Ascending aorta (tissue), 2 donors: Measurements from ENCODE around the gene REEP6. TPM values are rescaled to one million over a fixed set of nuclear protein-coding genes. Genes with fewer than 3 reads are reported as not detected.

Source experiments
- DNase-seq, 2 donors: peaks; one replicate each; pipeline ENCODE4 v3.0.0-alpha.2; 2019; ENCODE audit warnings: low spot score in 2 of 2
- H3K27ac ChIP-seq, 2 donors: fragments of 200-600 bp; sonication (generic); one replicate each; pipeline ENCODE4 v1.5.1; 2016 to 2017; ENCODE audit warnings: mild to moderate bottlenecking in 1 of 2
- H3K27me3 ChIP-seq: fragments of 200-600 bp; sonication (generic); one replicate; pipeline ENCODE4 v1.5.1; 2017
- H3K36me3 ChIP-seq, 2 donors: fragments of 200-600 bp; sonication (generic); one replicate each; pipeline ENCODE4 v1.5.1; 2016
- H3K4me1 ChIP-seq, 2 donors: fragments of 200-600 bp; sonication (generic); one replicate each; pipeline ENCODE4 v1.5.1; 2016 to 2017; ENCODE audit warnings: mild to moderate bottlenecking in 1 of 2
- H3K4me3 ChIP-seq, 2 donors: fragments of 200-600 bp; sonication (generic); one replicate each; pipeline ENCODE4 v1.5.1; 2016 to 2017; ENCODE audit warnings: mild to moderate bottlenecking in 1 of 2
- H3K9me3 ChIP-seq, 2 donors: fragments of 200-600 bp; sonication (generic); one replicate each; pipeline ENCODE4 v1.5.1; 2016
- intact Hi-C: fragments of 100-400 bp; cut with DNase I; formaldehyde crosslinking; loops from one replicate; pipeline ENCODE4 v1.15.1; 2023
- total RNA-seq: library from RNA; depleted of rRNA; stranded (reverse); fragments of >200 nt; gene quantifications from one replicate; pipeline ENCODE4 v1.1.0, GENCODE V29; 2016
- TF ChIP-seq, protein P1 (sequence below), 3 experiments: fragments of 200-600 bp in 2 of 3; fragments of 450-650 bp in 1 of 3; sonication (generic) in 2 of 3; IDR thresholded peaks; one replicate each; pipeline ENCODE4 v1.5.1; 2016 to 2019; ENCODE audit warnings: antibody characterized with exemption in 3 of 3, mild to moderate bottlenecking in 1 of 3, moderate library complexity in 1 of 3

REEP6 gene
- total RNA-seq, 1 donor from 2014 or later, result 3.2 TPM

DNA sequence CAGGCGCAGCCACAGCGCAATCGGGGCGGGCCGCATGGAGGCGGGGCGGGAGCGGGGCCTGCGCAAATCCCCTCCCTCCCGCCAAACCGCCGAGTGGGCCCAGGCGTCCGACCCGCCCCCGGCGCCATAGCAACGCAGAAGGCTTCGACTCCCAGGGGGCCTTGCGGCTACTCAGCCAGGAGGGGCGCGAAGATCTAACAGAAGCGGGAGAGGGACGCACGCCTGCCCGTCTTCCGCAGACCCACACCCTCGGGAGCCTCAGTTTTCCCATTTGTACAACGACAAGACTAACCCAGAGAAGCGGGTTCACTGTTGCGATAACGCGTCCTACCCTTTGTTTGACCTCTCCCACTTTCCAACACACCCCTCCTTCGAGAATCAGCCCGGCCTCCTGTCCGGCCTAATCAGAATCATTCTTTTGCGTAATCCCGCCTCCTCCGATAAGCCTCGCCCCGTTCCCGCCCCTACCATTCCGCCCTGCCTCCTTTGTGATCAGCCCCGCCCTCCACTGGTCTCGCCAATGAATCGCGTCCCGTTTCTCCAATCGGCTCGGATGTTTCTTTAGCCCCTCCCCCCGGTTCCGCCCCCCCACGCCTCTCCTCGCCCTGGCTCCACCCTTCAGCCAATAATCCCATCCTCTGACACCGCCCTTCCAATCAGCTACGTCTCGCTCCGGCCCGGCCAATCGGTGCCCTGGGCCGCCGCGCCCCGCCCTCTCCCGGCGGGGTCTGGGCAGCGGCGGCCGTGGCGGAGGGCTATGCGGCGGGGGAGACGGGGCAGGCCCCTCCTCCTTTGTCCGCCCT, 469 bp upstream of the REEP6 start, which contains the start of gene PCSK4:
Gene PCSK4, minus strand, starts transcription at position 40 of the 803 bp plus-strand sequence. Its CDS starts 4 bp downstream, at position 36.
- Histone ChIP-seq H3K4me3 (peak within 1 kb of the TSS; percentile 64 to 82), H3K27ac (peak within 1 kb of the TSS; percentile 22 to 67), H3K36me3 (no peaks in the 10 kb centered on the region), H3K9me3 (no peaks in the 10 kb centered on the region), H3K4me1 (peaks cover 8 to 14% of the 10 kb centered on the region in 2 donors), H3K27me3 (no peaks in the 10 kb centered on the region)
- intact Hi-C loops, result loop anchor here (1.0 to 5.0 kb wide), 4 partner anchors 11 to 213 kb away; partner anchors contain the start of genes C19orf25, FAM174C and RPS15
- TF ChIP-seq, protein P1, sequence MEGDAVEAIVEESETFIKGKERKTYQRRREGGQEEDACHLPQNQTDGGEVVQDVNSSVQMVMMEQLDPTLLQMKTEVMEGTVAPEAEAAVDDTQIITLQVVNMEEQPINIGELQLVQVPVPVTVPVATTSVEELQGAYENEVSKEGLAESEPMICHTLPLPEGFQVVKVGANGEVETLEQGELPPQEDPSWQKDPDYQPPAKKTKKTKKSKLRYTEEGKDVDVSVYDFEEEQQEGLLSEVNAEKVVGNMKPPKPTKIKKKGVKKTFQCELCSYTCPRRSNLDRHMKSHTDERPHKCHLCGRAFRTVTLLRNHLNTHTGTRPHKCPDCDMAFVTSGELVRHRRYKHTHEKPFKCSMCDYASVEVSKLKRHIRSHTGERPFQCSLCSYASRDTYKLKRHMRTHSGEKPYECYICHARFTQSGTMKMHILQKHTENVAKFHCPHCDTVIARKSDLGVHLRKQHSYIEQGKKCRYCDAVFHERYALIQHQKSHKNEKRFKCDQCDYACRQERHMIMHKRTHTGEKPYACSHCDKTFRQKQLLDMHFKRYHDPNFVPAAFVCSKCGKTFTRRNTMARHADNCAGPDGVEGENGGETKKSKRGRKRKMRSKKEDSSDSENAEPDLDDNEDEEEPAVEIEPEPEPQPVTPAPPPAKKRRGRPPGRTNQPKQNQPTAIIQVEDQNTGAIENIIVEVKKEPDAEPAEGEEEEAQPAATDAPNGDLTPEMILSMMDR (IDR thresholded peaks at IDR 0.05), result peak in 1 of 3 experiments; percentile 5
- peak; percentile 95 to 99 for DNase-seq

DNA sequence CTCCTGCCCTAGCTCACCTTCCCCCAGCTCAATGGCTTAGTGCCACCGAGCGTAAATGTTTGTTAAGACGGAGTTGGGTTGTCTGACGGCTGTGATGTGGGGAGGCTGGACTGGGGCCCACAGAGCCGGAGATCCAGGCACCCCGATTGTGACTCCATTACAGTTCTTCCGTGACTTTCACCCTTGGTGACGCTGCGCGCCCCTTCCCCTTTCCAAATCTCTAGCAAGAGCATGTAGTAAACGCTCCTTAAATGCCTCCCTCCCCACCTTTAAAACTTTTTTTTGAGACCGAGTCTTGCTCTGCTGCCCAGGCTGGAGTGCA, 829 bp downstream of the REEP6 start:
- no peaks in the 10 kb centered on the region for H3K27me3 ChIP-seq
- no peaks in the 10 kb centered on the region for H3K36me3 ChIP-seq
- intact Hi-C loops, result loop anchor here (2.0 to 5.0 kb wide), 2 partner anchors 53 to 215 kb away; partner anchors contain the start of genes FAM174C and RPS15
- H3K4me3 ChIP-seq, result peak overlapping the region; percentile 64 to 68
- H3K4me1 ChIP-seq, result peaks cover 8 to 14% of the 10 kb centered on the region in 2 donors
- no peak for DNase-seq
- TF ChIP-seq, protein P1 (IDR thresholded peaks at IDR 0.05), result no peak
- H3K9me3 ChIP-seq, result no peaks in the 10 kb centered on the region
- H3K27ac ChIP-seq, result no peak overlapping the region

DNA sequence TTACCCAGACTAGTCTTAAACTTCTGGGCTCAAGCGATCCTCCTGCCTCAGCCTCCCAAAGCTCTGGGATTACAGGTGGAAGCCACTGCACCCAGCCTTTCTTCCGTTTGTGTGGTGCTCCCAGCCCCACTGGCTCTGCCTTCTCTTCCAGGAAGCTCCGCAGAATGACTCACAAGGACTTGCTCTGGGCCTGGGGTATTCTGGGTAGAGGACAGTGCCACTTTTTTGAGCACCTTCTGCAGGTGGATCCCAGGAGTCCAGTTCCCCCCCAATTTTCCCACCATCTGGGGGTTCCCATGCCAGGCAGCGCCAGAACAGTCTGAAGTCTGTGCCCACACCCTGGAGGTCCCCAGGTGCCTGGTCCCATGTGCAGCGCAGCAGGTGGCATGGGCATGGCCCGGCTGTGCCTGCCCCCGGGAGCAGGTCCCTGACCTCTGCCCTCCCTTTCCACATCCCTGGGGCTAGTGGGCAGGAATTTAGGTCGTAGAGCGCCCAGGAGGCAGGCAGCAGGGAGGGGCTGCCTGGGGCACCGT, 1.6 kb downstream of the REEP6 start:
- H3K27ac ChIP-seq, result no peak overlapping the region
- intact Hi-C loops, result loop anchor here (5.0 kb wide), 1 partner anchor 215 kb away; the partner anchor contains the start of gene FAM174C

DNA sequence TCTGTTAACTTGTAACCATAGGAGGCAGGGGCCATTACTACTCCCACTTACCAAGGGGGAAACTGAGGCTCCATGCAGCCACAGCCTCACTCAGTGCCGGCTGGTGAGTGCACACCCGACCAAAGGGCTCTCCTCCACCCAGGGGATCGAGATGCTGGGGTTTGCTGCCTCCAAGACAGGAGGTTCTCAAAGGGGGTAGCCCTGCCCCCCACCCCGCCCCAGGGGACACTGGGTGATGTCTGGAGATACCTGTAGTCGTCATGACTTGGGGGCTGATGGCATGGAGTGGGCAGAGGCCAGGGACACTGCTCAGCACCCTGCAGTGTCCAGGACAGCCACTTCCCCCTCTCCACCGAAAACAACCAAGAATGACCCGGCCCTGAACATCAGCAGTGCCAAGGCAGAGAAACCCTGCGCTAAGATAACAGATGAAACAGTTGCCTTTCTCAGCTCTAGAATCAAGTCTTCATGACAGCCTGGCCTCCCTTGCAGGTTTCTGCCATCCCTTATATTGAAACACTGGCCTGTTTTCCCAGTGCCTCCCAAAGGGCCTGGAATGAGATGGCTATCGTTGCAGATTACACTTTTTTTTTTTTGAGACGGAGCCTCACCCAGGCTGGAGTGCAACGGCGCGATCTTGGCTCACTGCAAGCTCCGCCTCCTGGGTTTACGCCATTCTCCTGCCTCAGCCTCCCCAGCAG, 3.3 kb downstream of the REEP6 start:
- Histone ChIP-seq H3K36me3 (no peaks in the 10 kb centered on the region), H3K4me3 (no peak overlapping the region), H3K4me1 (peaks cover 8 to 14% of the 10 kb centered on the region in 2 donors), H3K27me3 (no peaks in the 10 kb centered on the region), H3K27ac (no peak overlapping the region), H3K9me3 (no peaks in the 10 kb centered on the region)
- DNase-seq, result no peak
- intact Hi-C loops, result loop anchor here (5.0 kb wide), 1 partner anchor 217 kb away; the partner anchor contains the start of gene FAM174C
- TF ChIP-seq, protein P1 (IDR thresholded peaks at IDR 0.05), result no peak

More for the DNA sequence above, 1.6 kb downstream of the REEP6 start:
- H3K9me3 ChIP-seq, result no peaks in the 10 kb centered on the region
- TF ChIP-seq, protein P1 (IDR thresholded peaks at IDR 0.05), result no peak
- no peaks in the 10 kb centered on the region for H3K36me3 ChIP-seq
- H3K4me1 ChIP-seq, result peaks cover 8 to 14% of the 10 kb centered on the region in 2 donors
- no peak for DNase-seq
- H3K4me3 ChIP-seq, result no peak overlapping the region
- H3K27me3 ChIP-seq, result no peaks in the 10 kb centered on the region

DNA sequence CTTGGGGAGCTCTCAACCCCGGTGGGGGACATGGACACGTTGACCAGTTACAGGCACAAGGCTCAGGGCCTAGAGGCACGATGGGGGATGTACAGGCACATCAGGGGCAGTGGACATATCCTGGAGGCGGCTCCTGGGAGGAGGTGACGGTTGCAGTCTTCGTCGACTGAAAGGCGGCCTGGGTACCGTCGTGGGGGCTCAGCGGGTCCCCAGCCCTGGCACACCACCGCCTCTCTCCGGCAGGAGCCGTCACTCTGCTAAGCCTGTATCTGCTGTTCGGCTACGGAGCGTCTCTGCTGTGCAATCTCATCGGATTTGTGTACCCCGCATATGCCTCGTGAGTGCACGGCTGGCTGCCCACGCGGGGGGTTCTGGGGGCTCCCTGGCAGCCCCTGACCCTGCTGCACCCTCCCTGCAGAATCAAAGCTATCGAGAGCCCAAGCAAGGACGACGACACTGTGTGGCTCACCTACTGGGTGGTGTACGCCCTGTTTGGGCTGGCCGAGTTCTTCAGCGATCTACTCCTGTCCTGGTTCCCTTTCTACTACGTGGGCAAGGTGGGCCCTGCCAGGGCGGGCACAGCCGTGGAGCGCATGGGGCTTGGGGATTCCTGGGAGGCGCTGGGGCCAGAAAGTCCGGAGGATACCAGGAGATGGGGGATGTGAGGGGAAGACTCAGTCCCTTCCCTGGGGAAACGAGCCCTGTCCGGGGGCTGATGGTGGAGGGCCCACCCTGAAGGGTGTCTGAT, 4.2 kb downstream of the REEP6 start:
- TF ChIP-seq, protein P1 (IDR thresholded peaks at IDR 0.05), result no peak
- intact Hi-C loops, result no loop called here
- no peaks in the 10 kb centered on the region for H3K36me3 ChIP-seq
- no peaks in the 10 kb centered on the region for H3K9me3 ChIP-seq
- H3K4me1 ChIP-seq, result peaks cover 0 to 6% of the 10 kb centered on the region in 2 donors
- no peak for DNase-seq
- H3K27ac ChIP-seq, result no peak overlapping the region
- no peaks in the 10 kb centered on the region for H3K27me3 ChIP-seq
- H3K4me3 ChIP-seq, result no peak overlapping the region
